Ishikawa (cell line): ENCODE measurements around the gene STX1B.

Source experiments
- CREB1 ChIP-seq: IDR thresholded peaks from 2 replicates; pipeline ENCODE4 v1.6.1; 2012; ENCODE audit warnings: low read depth
- EP300 ChIP-seq: IDR thresholded peaks from 2 replicates; pipeline ENCODE4 v1.6.1; 2012; ENCODE audit warnings: borderline replicate concordance
- FOXM1 ChIP-seq: IDR thresholded peaks from 2 replicates; pipeline ENCODE4 v1.6.1; 2012; ENCODE audit warnings: low read depth, borderline replicate concordance
- NFIC ChIP-seq: IDR thresholded peaks from 2 replicates; pipeline ENCODE4 v1.6.1; 2012
- RAD21 ChIP-seq: IDR thresholded peaks from 2 replicates; pipeline ENCODE4 v1.6.1; 2012; ENCODE audit warnings: low read depth
- TF ChIP-seq, protein P1 (sequence below): IDR thresholded peaks from 2 replicates; pipeline ENCODE4 v1.6.1; 2012

DNA sequence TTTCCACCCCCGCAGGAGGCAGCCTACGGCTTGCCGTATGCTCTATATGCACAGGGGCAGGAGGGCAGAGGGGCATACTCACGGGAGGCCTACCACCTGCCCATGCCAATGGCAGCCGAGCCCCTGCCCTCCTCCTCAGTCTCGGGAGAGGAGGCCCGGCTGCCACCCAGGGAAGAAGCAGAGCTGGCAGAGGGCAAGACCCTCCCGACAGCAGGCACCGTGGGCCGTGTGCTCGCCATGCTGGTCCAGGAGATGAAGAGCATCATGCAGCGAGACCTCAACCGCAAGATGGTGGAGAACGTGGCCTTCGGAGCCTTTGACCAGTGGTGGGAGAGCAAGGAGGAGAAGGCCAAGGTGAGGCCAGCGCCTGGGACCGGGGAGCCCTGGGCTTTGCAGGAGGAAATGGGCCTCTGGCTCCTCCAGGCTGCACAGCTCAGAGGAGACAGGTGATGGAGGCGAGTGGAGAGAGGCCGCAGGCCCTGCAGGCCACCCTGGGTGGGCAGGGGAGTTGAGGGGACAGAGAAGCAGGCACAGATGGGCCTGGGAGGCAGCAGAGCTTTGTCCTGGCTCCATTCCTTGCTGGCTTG lies 44.3 kb downstream of the STX1B start:
- no peak for TF ChIP-seq EP300
- TF ChIP-seq CREB1 = no peak
- TF ChIP-seq RAD21 = no peak
- TF ChIP-seq NFIC = no peak
- TF ChIP-seq FOXM1 = no peak
- TF ChIP-seq, protein P1, sequence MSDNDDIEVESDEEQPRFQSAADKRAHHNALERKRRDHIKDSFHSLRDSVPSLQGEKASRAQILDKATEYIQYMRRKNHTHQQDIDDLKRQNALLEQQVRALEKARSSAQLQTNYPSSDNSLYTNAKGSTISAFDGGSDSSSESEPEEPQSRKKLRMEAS = no peak
